Body of pancreas (tissue), 4 donors: ENCODE measurements around the gene ZNF512B.

Experiments used
- CTCF ChIP-seq, 7 experiments: fragments of 450-650 bp in 4 of 7; fragments of 200-600 bp in 3 of 7; sonication (generic) in 3 of 7; IDR thresholded peaks; one replicate each; pipeline ENCODE4 v1.5.1; 2016 to 2019; ENCODE audit warnings: antibody characterized with exemption in 7 of 7
- POLR2A ChIP-seq, 3 donors: fragments of 450-650 bp; IDR thresholded peaks; one replicate each; pipeline ENCODE4 v1.6.1; 2016; ENCODE audit warnings: antibody characterized with exemption in 3 of 3, mild to moderate bottlenecking in 2 of 3

- no peak for TF ChIP-seq CTCF (IDR thresholded peaks at IDR 0.05)
- TF ChIP-seq POLR2A (IDR thresholded peaks at IDR 0.05), result no peak
Measured at GRCh38 chr20:64011366-64011779, 41.6 kb upstream of the ZNF512B start.
